Occipital lobe (tissue), 2 donors: ENCODE measurements around the gene TMEM132D. TPM values are rescaled to one million over a fixed set of nuclear protein-coding genes. Genes with fewer than 3 reads are reported as not detected.
"Not testable (repeated sequence)": the region's sequence is repeated elsewhere in the genome, so short reads cannot be mapped to it uniquely, and the experiment has no call there.

Experiments used
- DNase-seq: peaks from one replicate; lab custom pipeline; 2025; lab: John Stamatoyannopoulos, UW
- total RNA-seq: library from RNA; depleted of rRNA; stranded (reverse); fragments of >200 nt; gene quantifications from one replicate; pipeline ENCODE4 v1.2.3, GENCODE V29; 2014

Gene TMEM132D
- total RNA-seq = 4.4 TPM

- peak; percentile 39 for DNase-seq
Observed at GRCh38 chr12:129903956-129904829, at the start of gene TMEM132D. Gene TMEM132D (minus strand): TSS chr12:129904025.

GRCh38 chr12:129949651-129950050 is 45.8 kb upstream of the TMEM132D start:
- DNase-seq = no peak

GRCh38 chr12:129941618-129942017 is 37.8 kb upstream of the TMEM132D start:
- no peak for DNase-seq

GRCh38 chr12:129938089-129938488 is 34.3 kb upstream of the TMEM132D start:
- peak; percentile 9 for DNase-seq

- DNase-seq = no peak
Observed at GRCh38 chr12:129937426-129937825, 33.6 kb upstream of the TMEM132D start.

- DNase-seq = no peak
Observed at GRCh38 chr12:129928643-129929042, 24.8 kb upstream of the TMEM132D start.

- peak; percentile 25 for DNase-seq
Observed at GRCh38 chr12:129927316-129927900, 23.6 kb upstream of the TMEM132D start.

- DNase-seq = peak; percentile 67
Observed at GRCh38 chr12:129911428-129912049, 7.7 kb upstream of the TMEM132D start.

GRCh38 chr12:129909051-129910020 is 5.5 kb upstream of the TMEM132D start:
- no peak for DNase-seq

GRCh38 chr12:129903092-129903945 is 506 bp downstream of the TMEM132D start:
- DNase-seq = no peak

- DNase-seq = no peak
Observed at GRCh38 chr12:129902371-129903091, 1.3 kb downstream of the TMEM132D start.

GRCh38 chr12:129901254-129901653 is 2.6 kb downstream of the TMEM132D start:
- DNase-seq = no peak

GRCh38 chr12:129900306-129900705 is 3.5 kb downstream of the TMEM132D start:
- no peak for DNase-seq

GRCh38 chr12:129899045-129899444 is 4.8 kb downstream of the TMEM132D start:
- DNase-seq = not testable (repeated sequence)

- no peak for DNase-seq
Observed at GRCh38 chr12:129893691-129894090, 10.1 kb downstream of the TMEM132D start.

GRCh38 chr12:129887101-129887500 is 16.7 kb downstream of the TMEM132D start:
- no peak for DNase-seq

GRCh38 chr12:129886541-129886940 is 17.3 kb downstream of the TMEM132D start:
- DNase-seq = no peak

GRCh38 chr12:129885287-129885686 is 18.5 kb downstream of the TMEM132D start:
- no peak for DNase-seq

- no peak for DNase-seq
Observed at GRCh38 chr12:129877411-129877810, 26.4 kb downstream of the TMEM132D start.

GRCh38 chr12:129873833-129874208 is 30.0 kb downstream of the TMEM132D start:
- DNase-seq = no peak
